Stomach (tissue), 9 donors: ENCODE measurements around the gene TRIM42. TPM values are rescaled to one million over a fixed set of nuclear protein-coding genes. Genes with fewer than 3 reads are reported as not detected.

ENCODE experiments used
- DNase-seq, 2 donors: peaks; one replicate each; pipeline versions ENCODE4 v3.0.0 to v3.0.0-alpha.2; 2013 to 2019
- H3K27ac ChIP-seq, 5 donors: fragments of 200-600 bp in 4 of 5; sonication (generic) in 4 of 5; one replicate each; pipeline ENCODE4 v1.5.1; 2013 to 2019; ENCODE audit warnings: mild to moderate bottlenecking in 1 of 5, moderate library complexity in 1 of 5
- H3K27me3 ChIP-seq, 3 donors: fragments of 200-600 bp; sonication (generic); one replicate each; pipeline ENCODE4 v1.5.1; 2017 to 2019; ENCODE audit warnings: mixed run types in 1 of 3
- H3K36me3 ChIP-seq, 4 donors: fragments of 200-600 bp; sonication (generic); 1 replicate in 3 of 4; 2 replicates in 1 of 4; pipeline ENCODE4 v1.5.1; 2016 to 2019
- H3K4me1 ChIP-seq, 4 donors: fragments of 200-600 bp; sonication (generic); one replicate each; pipeline ENCODE4 v1.5.1; 2016 to 2019
- H3K4me3 ChIP-seq, 4 donors: fragments of 200-600 bp; sonication (generic) in 3 of 4; one replicate each; pipeline ENCODE4 v1.5.1; 2016 to 2019; ENCODE audit warnings: mild to moderate bottlenecking in 1 of 4
- H3K9me3 ChIP-seq, 4 donors: fragments of 200-600 bp; sonication (generic); one replicate each; pipeline ENCODE4 v1.5.1; 2016 to 2019
- CTCF ChIP-seq, 7 experiments: fragments of 450-650 bp in 4 of 7; fragments of 200-600 bp in 3 of 7; sonication (generic) in 3 of 7; IDR thresholded peaks; one replicate each; pipeline ENCODE4 v1.5.1; 2016 to 2019; ENCODE audit warnings: antibody characterized with exemption in 7 of 7, control low read depth in 2 of 7, mild to moderate bottlenecking in 1 of 7
- EP300 ChIP-seq: sonication (generic); formaldehyde crosslinking; IDR thresholded peaks from one replicate; pipeline ENCODE4 v1.6.1; 2017; ENCODE audit warnings: antibody characterized with exemption
- POLR2A ChIP-seq, 4 donors: fragments of 450-650 bp; IDR thresholded peaks; one replicate each; pipeline ENCODE4 v1.6.1; 2016; ENCODE audit warnings: antibody characterized with exemption in 4 of 4, control low read depth in 2 of 4, mild to moderate bottlenecking in 1 of 4, moderate library complexity in 1 of 4
- POLR2AphosphoS5 ChIP-seq, 3 donors: sonication (generic); formaldehyde crosslinking; IDR thresholded peaks; one replicate each; pipeline ENCODE4 v1.6.1; 2016; ENCODE audit warnings: antibody characterized with exemption in 3 of 3
- WGBS, 5 donors: extraction: QIAGEN DNeasy Blood & Tissue Kit in 3 of 5; methylation state at CpG; one replicate each; pipeline versions ENCODE4 v1.1.5 to v1.1.7; 2013 to 2018; 5-methylcytosine and 5-hydroxymethylcytosine counted together
- intact Hi-C: fragments of 100-400 bp; cut with DNase I; formaldehyde crosslinking; loops from one replicate; pipeline ENCODE4 v1.15.1; 2023; ENCODE audit warnings: low total_unique reads
- polyA plus RNA-seq, 3 donors: library from polyadenylated mRNA; stranded (reverse); fragments of 200-250 nt; gene quantifications; one replicate each; pipeline ENCODE4 v1.2.3, GENCODE V29; 2013
- total RNA-seq, 5 donors: library from RNA; depleted of rRNA; stranded (reverse); fragments of >200 nt; gene quantifications; one replicate each; pipeline versions ENCODE4 v1.1.0 to v1.2.3, GENCODE V29; 2014 to 2016
- donor health status: healthy with polysubstance abuse.
- donor health status: Bipolar disorder and iron deficiency.
- donor health status: healthy.

Gene TRIM42
- total and polyA plus RNA-seq, 8 donors = not detected

- Histone ChIP-seq H3K27ac (no peak overlapping the region), H3K4me3 (no peak overlapping the region), H3K4me1 (no peaks in the 10 kb centered on the region), H3K9me3 (no peaks in the 10 kb centered on the region), H3K27me3 (peaks cover 0 to 9% (median 0%) of the 10 kb centered on the region in 3 donors), H3K36me3 (no peaks in the 10 kb centered on the region)
- 78 to 85% (median 84%) methylated on average over 3 to 4 of the region's 4 CpGs for WGBS, 5 donors
- no peak for DNase-seq
- intact Hi-C loops = no loop called here
- TF ChIP-seq POLR2AphosphoS5 (IDR thresholded peaks at IDR 0.05) (no peak), EP300 (no peak), POLR2A (IDR thresholded peaks at IDR 0.05) (no peak), CTCF (IDR thresholded peaks at IDR 0.05) (no peak)
Observed at GRCh38 chr3:140724856-140725812, 47.3 kb downstream of the TRIM42 start.

DNA sequence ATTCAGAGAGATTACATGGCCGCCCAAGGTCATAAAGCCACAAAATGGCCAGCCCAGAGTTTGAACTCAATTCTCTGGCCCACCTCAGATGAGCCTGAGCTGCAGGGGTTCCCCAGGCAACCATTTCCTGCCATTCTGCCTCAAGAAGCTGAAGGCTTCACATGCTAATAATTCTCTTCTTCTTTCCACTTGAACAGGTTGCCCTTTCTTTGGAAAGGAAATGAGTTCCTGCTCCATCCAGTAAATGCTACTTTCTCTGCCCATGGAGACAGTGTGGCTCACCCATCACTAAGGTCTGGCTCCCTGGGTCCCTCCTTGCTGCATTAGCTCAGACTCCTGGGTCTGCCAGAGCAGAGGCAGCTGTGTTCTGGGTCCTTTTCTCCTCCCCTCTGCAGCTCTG is 48.2 kb downstream of the TRIM42 start:
- WGBS, 5 donors = 79 to 92% (median 87%) methylated on average over 1 of the region's 1 CpG
- H3K27ac ChIP-seq = no peak overlapping the region
- no peak overlapping the region for H3K4me3 ChIP-seq
- no peak for DNase-seq
- H3K36me3 ChIP-seq = no peaks in the 10 kb centered on the region
- no peaks in the 10 kb centered on the region for H3K4me1 ChIP-seq
- intact Hi-C loops = no loop called here
- no peaks in the 10 kb centered on the region for H3K9me3 ChIP-seq
- TF ChIP-seq POLR2A (IDR thresholded peaks at IDR 0.05) (no peak), CTCF (IDR thresholded peaks at IDR 0.05) (no peak), POLR2AphosphoS5 (IDR thresholded peaks at IDR 0.05) (no peak), EP300 (no peak)
- H3K27me3 ChIP-seq = peaks cover 0 to 9% (median 0%) of the 10 kb centered on the region in 3 donors

GRCh38 chr3:140727886-140728285 is 50.0 kb downstream of the TRIM42 start:
- Histone ChIP-seq H3K4me3 (no peak overlapping the region), H3K27me3 (peaks cover 0 to 9% (median 0%) of the 10 kb centered on the region in 3 donors), H3K27ac (no peak overlapping the region), H3K4me1 (no peaks in the 10 kb centered on the region), H3K36me3 (no peaks in the 10 kb centered on the region), H3K9me3 (no peaks in the 10 kb centered on the region)
- DNase-seq = no peak
- 71 to 78% (median 74%) methylated on average over 4 of the region's 4 CpGs for WGBS, 5 donors
- TF ChIP-seq POLR2A (IDR thresholded peaks at IDR 0.05) = no peak
- intact Hi-C loops = no loop called here

- Histone ChIP-seq H3K36me3 (no peaks in the 10 kb centered on the region), H3K4me3 (no peak overlapping the region), H3K4me1 (no peaks in the 10 kb centered on the region), H3K9me3 (no peaks in the 10 kb centered on the region), H3K27ac (no peak overlapping the region), H3K27me3 (peaks cover 0 to under 1% (median 0%) of the 10 kb centered on the region in 3 donors)
- 69 to 91% (median 85%) methylated on average over 6 of the region's 6 CpGs for WGBS, 5 donors
- intact Hi-C loops = no loop called here
- no peak for DNase-seq
- TF ChIP-seq POLR2AphosphoS5 (IDR thresholded peaks at IDR 0.05) (no peak), POLR2A (IDR thresholded peaks at IDR 0.05) (no peak), EP300 (no peak), CTCF (IDR thresholded peaks at IDR 0.05) (no peak)
Observed at GRCh38 chr3:140731440-140732119, 53.7 kb downstream of the TRIM42 start.
